Karpas-422 (cell line): ENCODE results near the gene C18orf63. TPM values are rescaled to one million over a fixed set of nuclear protein-coding genes. Genes with fewer than 3 reads are reported as not detected.

Experiments
- DNase-seq: peaks from one replicate; pipeline ENCODE4 v3.0.0-alpha.2; 2015
- H2AFZ ChIP-seq: fragments of 200-600 bp; sonication (generic); 2 replicates; pipeline ENCODE4 v1.6.1; 2014; ENCODE audit warnings: antibody characterized with exemption, low read length, mixed read lengths
- H3K27ac ChIP-seq: fragments of 200-600 bp; sonication (generic); 2 replicates; pipeline ENCODE4 v1.5.1; 2014; ENCODE audit warnings: mild to moderate bottlenecking, low read length, moderate library complexity
- H3K27me3 ChIP-seq: fragments of 200-600 bp; sonication (generic); 2 replicates; pipeline ENCODE4 v1.6.1; 2014; ENCODE audit warnings: low read length, mixed read lengths
- H3K36me3 ChIP-seq: fragments of 200-600 bp; sonication (generic); 2 replicates; pipeline ENCODE4 v1.6.1; 2014; ENCODE audit warnings: low read length, mixed read lengths; ENCODE audit not compliant: insufficient read depth
- H3K4me1 ChIP-seq: fragments of 200-600 bp; sonication (generic); 2 replicates; pipeline ENCODE4 v1.6.1; 2014; ENCODE audit warnings: mild to moderate bottlenecking, low read length, mixed read lengths
- H3K4me2 ChIP-seq: fragments of 200-600 bp; sonication (generic); 2 replicates; pipeline ENCODE4 v1.6.1; 2014; ENCODE audit warnings: low read length, low read depth, mild to moderate bottlenecking; ENCODE audit not compliant: poor library complexity, severe bottlenecking
- H3K4me3 ChIP-seq: fragments of 200-600 bp; sonication (generic); 2 replicates; pipeline ENCODE4 v1.5.1; 2014; ENCODE audit warnings: mild to moderate bottlenecking, antibody characterized with exemption, low read length, mixed read lengths
- H3K79me2 ChIP-seq: fragments of 200-600 bp; sonication (generic); 2 replicates; pipeline ENCODE4 v1.6.1; 2014; ENCODE audit warnings: mild to moderate bottlenecking, low read length, mixed read lengths
- H3K9ac ChIP-seq: fragments of 200-600 bp; sonication (generic); 2 replicates; pipeline ENCODE4 v1.6.0; 2014; ENCODE audit warnings: low read length
- H3K9me2 ChIP-seq: fragments of 200-600 bp; sonication (generic), shearing (Covaris generic); replicated peaks from 2 replicates; pipeline ENCODE4 v1.6.0; 2014; ENCODE audit warnings: mild to moderate bottlenecking, low read length, moderate library complexity; ENCODE audit not compliant: insufficient read depth
- H3K9me3 ChIP-seq: fragments of 300-700, 200-600 bp; sonication (generic); 2 replicates; pipeline ENCODE4 v1.6.1; 2014; ENCODE audit warnings: low read length, mixed read lengths
- H4K20me1 ChIP-seq: fragments of 200-600 bp; sonication (generic); 2 replicates; pipeline ENCODE4 v1.6.1; 2014; ENCODE audit warnings: mild to moderate bottlenecking, antibody characterized with exemption, low read length, low read depth; ENCODE audit not compliant: insufficient read depth
- total RNA-seq: library from RNA; depleted of rRNA; stranded (reverse); fragments of >200 nt; shearing (Covaris generic); gene quantifications from 2 replicates; pipeline ENCODE4 v1.2.3, GENCODE V29; 2014; ENCODE audit warnings: low replicate concordance; rRNA removed

Gene C18orf63
- total RNA-seq, result not detected in 2 replicates

DNA sequence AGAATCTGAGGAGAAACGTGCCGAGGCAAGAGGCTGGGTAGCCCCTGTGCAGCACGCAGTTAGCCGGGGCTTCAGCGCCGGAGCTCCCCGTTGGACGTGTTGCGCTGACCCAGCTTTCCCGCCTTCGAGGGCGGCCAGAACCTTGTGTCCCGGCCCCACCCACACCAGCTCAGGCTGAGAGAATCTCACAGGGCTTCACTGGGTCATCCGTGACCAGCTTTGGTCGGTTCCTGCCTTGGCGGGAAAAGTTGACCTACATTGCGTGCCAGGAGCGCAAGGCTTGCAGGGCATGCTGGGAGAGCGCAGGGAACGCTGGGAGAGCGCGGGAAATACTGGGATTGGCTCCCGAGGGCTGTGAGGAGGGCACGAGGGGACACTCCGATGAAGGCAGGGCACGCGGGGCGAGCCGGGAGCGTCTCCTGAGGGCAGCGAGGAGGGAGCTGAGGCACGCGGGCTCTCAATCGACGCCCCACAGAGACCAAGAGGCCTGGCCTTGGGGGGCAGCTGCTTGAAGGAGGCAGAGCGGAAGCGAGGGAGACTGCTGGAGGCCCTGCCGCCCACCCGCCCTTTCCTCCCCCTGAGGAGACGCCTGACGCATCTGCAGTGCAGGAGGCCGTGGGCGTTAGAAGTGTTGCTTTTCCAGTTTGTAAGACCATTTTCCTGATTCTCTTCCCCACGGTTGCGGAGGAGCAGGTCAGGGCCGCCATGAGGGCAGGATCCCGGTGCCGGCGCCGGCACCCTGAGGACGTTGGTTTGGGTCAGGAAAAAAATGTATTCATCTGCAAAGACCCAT is at the start of gene C18orf63:
TSS of gene C18orf63 (plus strand) at position 376 of the 793 bp plus-strand sequence. CDS start 2,027 bp downstream, outside the sequence.
- Histone ChIP-seq H4K20me1 (no peaks in the 10 kb centered on the region), H3K27ac (no peak within 1 kb of the TSS), H3K4me2 (no peak within 1 kb of the TSS), H2AFZ (no peak within 1 kb of the TSS), H3K9me3 (no peaks in the 10 kb centered on the region), H3K36me3 (no peaks in the 10 kb centered on the region), H3K27me3 (no peaks in the 10 kb centered on the region), H3K4me3 (no peak within 1 kb of the TSS), H3K79me2 (no peaks in the 10 kb centered on the region), H3K9me2 (no peaks in the 10 kb centered on the region), H3K4me1 (no peaks in the 10 kb centered on the region), H3K9ac (no peak within 1 kb of the TSS)
- no peak for DNase-seq

- H4K20me1 ChIP-seq, result peaks cover 43% of the 10 kb centered on the region; the same call in 1 of the 2 replicates
- H3K4me2 ChIP-seq, result no peak overlapping the region
- H3K27ac ChIP-seq, result no peak overlapping the region
- no peak overlapping the region for H2AFZ ChIP-seq
- H3K9ac ChIP-seq, result no peak overlapping the region
- no peaks in the 10 kb centered on the region for H3K4me1 ChIP-seq
- H3K4me3 ChIP-seq, result no peak overlapping the region
- H3K9me3 ChIP-seq, result no peaks in the 10 kb centered on the region
- H3K9me2 ChIP-seq, result no peaks in the 10 kb centered on the region
- no peaks in the 10 kb centered on the region for H3K79me2 ChIP-seq
- H3K36me3 ChIP-seq, result no peaks in the 10 kb centered on the region
- no peaks in the 10 kb centered on the region for H3K27me3 ChIP-seq
- no peak for DNase-seq
Observed at GRCh38 chr18:74266161-74266560, 49.5 kb upstream of the C18orf63 start.

DNA sequence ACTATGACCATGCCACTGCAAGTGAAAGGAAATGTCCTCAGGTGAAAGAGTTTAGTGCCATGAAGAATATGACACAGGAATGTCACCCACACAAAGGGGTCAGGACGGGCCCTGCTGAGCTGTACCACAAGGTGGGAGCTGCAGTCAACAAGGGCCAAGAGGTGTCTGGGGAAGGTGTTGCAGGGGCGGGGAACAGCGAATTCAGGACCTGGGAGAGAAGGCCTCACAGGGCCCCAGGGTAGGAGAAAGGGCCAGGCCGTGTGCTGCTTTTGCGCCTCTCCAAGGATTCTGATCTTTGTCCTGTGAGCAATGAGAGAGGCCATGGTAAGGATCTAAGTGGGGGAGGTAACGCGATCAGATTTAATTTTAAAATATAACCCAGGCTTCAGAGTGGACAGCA is 47.5 kb upstream of the C18orf63 start:
- H3K27me3 ChIP-seq, result no peaks in the 10 kb centered on the region
- no peaks in the 10 kb centered on the region for H3K4me1 ChIP-seq
- no peaks in the 10 kb centered on the region for H3K9me2 ChIP-seq
- peaks cover 47% of the 10 kb centered on the region for H4K20me1 ChIP-seq
- no peak overlapping the region for H3K4me3 ChIP-seq
- no peak overlapping the region for H3K27ac ChIP-seq
- H3K36me3 ChIP-seq, result no peaks in the 10 kb centered on the region
- H3K79me2 ChIP-seq, result no peaks in the 10 kb centered on the region
- DNase-seq, result no peak
- no peak overlapping the region for H3K4me2 ChIP-seq
- no peak overlapping the region for H3K9ac ChIP-seq
- no peaks in the 10 kb centered on the region for H3K9me3 ChIP-seq
- no peak overlapping the region for H2AFZ ChIP-seq

- Histone ChIP-seq H3K79me2 (no peaks in the 10 kb centered on the region), H3K9ac (no peak overlapping the region)
Observed at GRCh38 chr18:74268933-74269620, 46.6 kb upstream of the C18orf63 start.

GRCh38 chr18:74271635-74272034 is 44.0 kb upstream of the C18orf63 start:
- Histone ChIP-seq H3K27ac (no peak overlapping the region), H3K36me3 (no peaks in the 10 kb centered on the region), H4K20me1 (peaks cover 63% of the 10 kb centered on the region), H3K9me2 (no peaks in the 10 kb centered on the region), H3K4me3 (no peak overlapping the region), H3K4me1 (no peaks in the 10 kb centered on the region), H3K79me2 (no peaks in the 10 kb centered on the region), H3K4me2 (no peak overlapping the region), H3K27me3 (no peaks in the 10 kb centered on the region), H2AFZ (no peak overlapping the region), H3K9me3 (no peaks in the 10 kb centered on the region), H3K9ac (no peak overlapping the region)
- DNase-seq, result no peak

More at GRCh38 chr18:74268933-74269620, 46.6 kb upstream of the C18orf63 start:
- H4K20me1 ChIP-seq, result peaks cover 56% of the 10 kb centered on the region
- H3K27me3 ChIP-seq, result no peaks in the 10 kb centered on the region
- no peak overlapping the region for H3K4me3 ChIP-seq
- no peaks in the 10 kb centered on the region for H3K9me3 ChIP-seq
- no peaks in the 10 kb centered on the region for H3K4me1 ChIP-seq
- H3K27ac ChIP-seq, result no peak overlapping the region
- DNase-seq, result no peak
- H2AFZ ChIP-seq, result no peak overlapping the region
- no peak overlapping the region for H3K4me2 ChIP-seq
- no peaks in the 10 kb centered on the region for H3K36me3 ChIP-seq
- no peaks in the 10 kb centered on the region for H3K9me2 ChIP-seq

DNA sequence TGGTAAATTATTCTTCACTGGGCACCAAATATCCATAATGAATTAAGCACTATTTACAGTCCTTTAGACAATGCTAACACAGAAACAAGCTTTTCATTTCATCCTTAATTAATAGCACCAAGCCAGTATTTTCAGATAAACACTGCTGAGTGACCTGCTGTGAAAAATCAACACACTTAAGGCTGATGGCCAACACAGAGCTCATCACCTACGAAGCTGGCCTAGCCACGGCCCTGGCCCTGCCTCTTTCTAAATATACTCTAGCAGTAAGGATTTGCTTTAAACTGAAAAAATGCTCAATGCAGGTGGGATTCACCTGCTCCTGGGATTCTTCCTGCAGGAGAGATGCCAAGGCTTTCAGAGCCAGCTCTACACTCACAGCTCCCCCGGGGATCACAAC is 42.2 kb upstream of the C18orf63 start:
- no peaks in the 10 kb centered on the region for H3K27me3 ChIP-seq
- no peak overlapping the region for H3K4me3 ChIP-seq
- H3K9ac ChIP-seq, result no peak overlapping the region
- H2AFZ ChIP-seq, result no peak overlapping the region
- no peak for DNase-seq
- no peaks in the 10 kb centered on the region for H3K36me3 ChIP-seq
- H3K79me2 ChIP-seq, result no peaks in the 10 kb centered on the region
- no peaks in the 10 kb centered on the region for H3K9me2 ChIP-seq
- H3K27ac ChIP-seq, result no peak overlapping the region
- H3K4me2 ChIP-seq, result no peak overlapping the region
- H3K4me1 ChIP-seq, result no peaks in the 10 kb centered on the region
- H3K9me3 ChIP-seq, result no peaks in the 10 kb centered on the region
- H4K20me1 ChIP-seq, result peaks cover 64% of the 10 kb centered on the region

DNA sequence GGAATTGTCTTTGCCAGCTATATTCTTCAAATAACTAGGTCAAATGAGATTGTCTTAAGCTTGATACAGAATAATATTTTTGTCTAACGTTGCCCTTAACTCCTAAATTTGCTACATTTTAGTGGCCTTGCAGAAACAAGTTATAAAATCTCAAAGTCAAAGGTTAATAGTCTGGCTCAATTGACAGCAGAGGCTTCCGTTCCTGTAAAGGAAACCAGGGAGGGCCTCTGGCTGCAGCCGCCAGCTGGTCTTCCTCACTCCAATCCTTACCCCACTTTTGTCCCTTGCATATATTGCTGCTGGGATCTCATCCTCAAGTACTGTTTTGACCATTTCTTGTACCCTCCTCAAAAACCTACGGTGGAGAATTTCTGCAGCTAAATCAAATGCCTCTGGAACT is 40.9 kb upstream of the C18orf63 start:
- no peaks in the 10 kb centered on the region for H3K36me3 ChIP-seq
- no peak overlapping the region for H3K4me3 ChIP-seq
- H3K9ac ChIP-seq, result no peak overlapping the region
- H3K4me1 ChIP-seq, result no peaks in the 10 kb centered on the region
- H3K27ac ChIP-seq, result no peak overlapping the region
- no peaks in the 10 kb centered on the region for H3K27me3 ChIP-seq
- no peak overlapping the region for H2AFZ ChIP-seq
- peaks cover 58% of the 10 kb centered on the region for H4K20me1 ChIP-seq
- H3K9me3 ChIP-seq, result no peaks in the 10 kb centered on the region
- H3K79me2 ChIP-seq, result no peaks in the 10 kb centered on the region
- DNase-seq, result no peak
- H3K9me2 ChIP-seq, result no peaks in the 10 kb centered on the region
- no peak overlapping the region for H3K4me2 ChIP-seq

DNA sequence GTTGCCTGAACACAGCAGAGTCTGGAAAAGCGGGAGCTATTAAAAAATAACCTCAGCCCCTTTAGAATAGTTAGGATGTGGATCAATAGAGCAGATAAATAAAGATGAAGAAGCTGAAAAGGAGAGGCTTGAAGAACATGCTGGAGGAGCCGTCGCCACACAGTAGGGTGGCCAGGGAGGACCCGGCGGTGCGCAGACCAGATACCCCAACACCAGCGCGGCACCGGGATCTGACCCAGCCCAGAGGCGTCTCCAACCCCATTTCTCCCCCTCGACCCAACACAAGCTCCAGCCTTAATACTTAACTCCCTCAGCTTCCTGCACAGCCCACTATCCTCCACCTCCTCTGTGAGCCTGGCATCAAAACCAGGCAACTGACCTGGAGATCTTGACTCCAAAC is 39.9 kb upstream of the C18orf63 start:
- Histone ChIP-seq H3K4me1 (no peaks in the 10 kb centered on the region), H3K4me3 (no peak overlapping the region), H4K20me1 (peaks cover 52% of the 10 kb centered on the region), H3K9me3 (no peaks in the 10 kb centered on the region), H3K4me2 (no peak overlapping the region), H3K27me3 (no peaks in the 10 kb centered on the region), H2AFZ (no peak overlapping the region), H3K36me3 (no peaks in the 10 kb centered on the region), H3K9ac (no peak overlapping the region), H3K9me2 (no peaks in the 10 kb centered on the region), H3K27ac (no peak overlapping the region), H3K79me2 (no peaks in the 10 kb centered on the region)
- no peak for DNase-seq
